IMR-90 (cell line): ENCODE measurements around the gene CDK14. TPM values are rescaled to one million over a fixed set of nuclear protein-coding genes. Genes with fewer than 3 reads are reported as not detected.

Source experiments
- ATAC-seq: fragments of 200-7000 bp; cut with Tn5 transposase; 2 replicates; pipeline ENCODE4 v1.9.1; 2020; ENCODE audit warnings: low read depth, mild to moderate bottlenecking, moderate library complexity
- BruUV-seq: library from RNA; stranded (reverse); fragments of 400-500 nt; replicated peaks from 2 replicates; lab custom pipeline; 2021; lab: Mats Ljungman, UMichigan
- CTCF ChIA-PET: fragments of 300-600 bp; formaldehyde crosslinking; extraction: SDS; loops from one replicate; lab custom pipeline; 2021; ENCODE audit warnings: antibody characterized with exemption; lab: Yijun Ruan, JAX
- POLR2A ChIA-PET: fragments of 300-600 bp; sonication (Branson Sonifier 250); formaldehyde crosslinking; loops from one replicate; lab custom pipeline; 2022; ENCODE audit warnings: antibody characterized with exemption; ENCODE audit not compliant: unreplicated experiment; lab: Charles Lee
- DNase-seq: peaks from one replicate; pipeline ENCODE4 v3.0.0; 2013
- H2AFZ ChIP-seq: replicated peaks from 2 replicates; pipeline ENCODE3; 2013; ENCODE audit warnings: low read length, mild to moderate bottlenecking; ENCODE audit not compliant: poor library complexity
- H2AK5ac ChIP-seq: 2 replicates; pipeline ENCODE4 v1.6.1; 2013; ENCODE audit warnings: low read depth, low read length, inconsistent platforms
- H2AK9ac ChIP-seq: replicated peaks from 2 replicates; pipeline ENCODE3; 2013; ENCODE audit warnings: mild to moderate bottlenecking, low read depth, low read length, moderate library complexity; ENCODE audit not compliant: poor library complexity
- H2BK120ac ChIP-seq: 2 replicates; pipeline ENCODE4 v1.6.1; 2013; ENCODE audit warnings: low read depth, low read length, inconsistent platforms
- H2BK15ac ChIP-seq: 3 replicates; pipeline ENCODE4 v1.6.1; 2013; ENCODE audit warnings: low read depth, low read length, inconsistent platforms
- H2BK20ac ChIP-seq: 2 replicates; pipeline ENCODE4 v1.6.1; 2013; ENCODE audit warnings: low read depth, mild to moderate bottlenecking, inconsistent platforms, low read length, moderate library complexity
- H2BK5ac ChIP-seq: 2 replicates; pipeline ENCODE4 v1.6.1; 2013; ENCODE audit warnings: mild to moderate bottlenecking, low read depth, low read length, inconsistent platforms; ENCODE audit not compliant: poor library complexity, severe bottlenecking
- H3K14ac ChIP-seq: replicated peaks from 2 replicates; pipeline ENCODE4 v1.6.1; 2013; ENCODE audit warnings: low read depth, low read length, inconsistent platforms
- H3K18ac ChIP-seq: 2 replicates; pipeline ENCODE4 v1.6.1; 2013; ENCODE audit warnings: low read depth, low read length, control low read depth
- H3K23ac ChIP-seq: 2 replicates; pipeline ENCODE4 v1.6.1; 2013; ENCODE audit warnings: low read depth, low read length, inconsistent platforms
- H3K27ac ChIP-seq: 2 replicates; pipeline ENCODE4 v1.5.1; 2013; ENCODE audit warnings: mild to moderate bottlenecking, control low read depth, low read length; ENCODE audit not compliant: insufficient read depth
- H3K27me3 ChIP-seq: 2 replicates; pipeline ENCODE4 v1.6.1; 2013; ENCODE audit warnings: low read length; ENCODE audit not compliant: control insufficient read depth, insufficient read depth
- H3K36me3 ChIP-seq: 2 replicates; pipeline ENCODE4 v1.6.1; 2013; ENCODE audit warnings: low read length, mixed read lengths; ENCODE audit not compliant: control insufficient read depth, insufficient read depth
- H3K4ac ChIP-seq: 2 replicates; pipeline ENCODE4 v1.6.1; 2013; ENCODE audit warnings: low read depth, low read length, inconsistent platforms
- H3K4me1 ChIP-seq: 2 replicates; pipeline ENCODE4 v1.6.1; 2013; ENCODE audit warnings: low read length, mixed read lengths; ENCODE audit not compliant: control insufficient read depth, insufficient read depth
- H3K4me2 ChIP-seq: 2 replicates; pipeline ENCODE4 v1.6.1; 2013; ENCODE audit warnings: low read depth, mild to moderate bottlenecking, control low read depth, low read length, moderate library complexity
- H3K4me3 ChIP-seq: 2 replicates; pipeline ENCODE4 v1.5.1; 2013; ENCODE audit warnings: low read depth, mild to moderate bottlenecking, control low read depth, low read length, moderate library complexity; ENCODE audit not compliant: insufficient read depth
- H3K56ac ChIP-seq: 2 replicates; pipeline ENCODE4 v1.6.1; 2013; ENCODE audit warnings: low read length, inconsistent platforms; ENCODE audit not compliant: insufficient read depth; ENCODE audit errors: extremely low read depth
- H3K79me1 ChIP-seq, 2 experiments: 2 replicates each; pipeline ENCODE4 v1.6.1; 2013; ENCODE audit warnings: low read length in 2 of 2, inconsistent platforms in 1 of 2, low read depth in 1 of 2
- H3K9ac ChIP-seq: 2 replicates; pipeline ENCODE4 v1.6.1; 2013; ENCODE audit warnings: low read depth, low read length, control low read depth
- H3K9me1 ChIP-seq: 2 replicates; pipeline ENCODE4 v1.6.1; 2013; ENCODE audit warnings: low read length, inconsistent platforms; ENCODE audit not compliant: insufficient read depth
- H3K9me3 ChIP-seq: 2 replicates; pipeline ENCODE4 v1.6.1; 2013; ENCODE audit warnings: low read length; ENCODE audit not compliant: control insufficient read depth, insufficient read depth
- H4K20me1 ChIP-seq: 2 replicates; pipeline ENCODE4 v1.6.1; 2013; ENCODE audit warnings: low read length, inconsistent platforms; ENCODE audit not compliant: insufficient read depth
- H4K5ac ChIP-seq: 2 replicates; pipeline ENCODE4 v1.6.1; 2013; ENCODE audit warnings: mild to moderate bottlenecking, low read depth, low read length, control low read depth
- H4K8ac ChIP-seq, 2 experiments: 2 replicates each; pipeline ENCODE4 v1.6.1; 2013; ENCODE audit warnings: low read depth in 2 of 2, low read length in 2 of 2, control low read depth in 1 of 2, inconsistent platforms in 1 of 2
- H4K91ac ChIP-seq: 2 replicates; pipeline ENCODE4 v1.6.1; 2013; ENCODE audit warnings: low read depth, low read length, inconsistent platforms; ENCODE audit not compliant: insufficient read depth
- CHD1 ChIP-seq: IDR thresholded peaks from 2 replicates; pipeline ENCODE4 v1.6.1; 2012; ENCODE audit warnings: low read depth, low read length, improper control_type of control experiment
- CTCF ChIP-seq: conservative IDR thresholded peaks from 2 replicates; pipeline ENCODE4 v1.5.1; 2012; ENCODE audit warnings: mild to moderate bottlenecking, low read depth, low read length, improper control_type of control experiment
- ELK1 ChIP-seq: fragments of 150-350 bp; IDR thresholded peaks from 2 replicates; pipeline ENCODE4 v1.6.1; 2016; ENCODE audit warnings: low read depth, mild to moderate bottlenecking, low read length, moderate library complexity, borderline replicate concordance
- RAD21 ChIP-seq: IDR thresholded peaks from 2 replicates; pipeline ENCODE4 v1.6.1; 2012; ENCODE audit warnings: low read length, improper control_type of control experiment
- RCOR1 ChIP-seq: IDR thresholded peaks from 2 replicates; pipeline ENCODE4 v1.6.1; 2012; ENCODE audit warnings: mild to moderate bottlenecking, low read length, improper control_type of control experiment; ENCODE audit not compliant: insufficient replicate concordance
- USF2 ChIP-seq: fragments of 150-350 bp; IDR thresholded peaks from 2 replicates; pipeline ENCODE4 v1.6.1; 2017; ENCODE audit warnings: mild to moderate bottlenecking, antibody characterized with exemption, low read length, low read depth
- WGBS, 2 experiments: methylation state at CpG; one replicate each; pipeline versions ENCODE4 v1.1.5 to v1.1.7; 2013; ENCODE audit warnings: missing lambda C conversion rate in 2 of 2; ENCODE audit not compliant: insufficient read length in 1 of 2; ENCODE audit errors: extremely low coverage in 2 of 2; 5-methylcytosine and 5-hydroxymethylcytosine counted together
- dilution Hi-C: fragments of 300-500 bp; cut with HindIII; formaldehyde crosslinking; loops from one replicate; pipeline ENCODE4 v1.14.3; 2018; ENCODE audit warnings: low sequenced_read_pairs; ENCODE audit not compliant: unreplicated experiment
- in situ Hi-C: fragments of 300-500 bp; cut with MboI; formaldehyde crosslinking; loops from 3 replicates; pipeline ENCODE4 v1.14.3; 2019; ENCODE audit warnings: low sequenced_read_pairs, inconsistent platforms, mixed read lengths
- intact Hi-C: fragments of 100-400 bp; cut with micrococcal nuclease; formaldehyde crosslinking; loops from 2 replicates; pipeline ENCODE4 v1.10.0; 2022
- polyA plus RNA-seq, 3 experiments: library from polyadenylated mRNA; depleted of rRNA; stranded (reverse); fragments of >200 nt; gene quantifications; 2 replicates each; pipeline ENCODE4 v1.2.3, GENCODE V29; 2012; ENCODE audit warnings: low replicate concordance in 1 of 3
- total RNA-seq: library from RNA; depleted of rRNA; stranded (reverse); fragments of >200 nt; gene quantifications from 2 replicates; pipeline ENCODE4 v1.2.3, GENCODE V29; 2012

CDK14 gene
- total and polyA plus RNA-seq, 2 of the 4 experiments (the other 2 are of a cell fraction) = 10.1 to 29.6 TPM

GRCh38 chr7:91043186-91043585 is 447.1 kb downstream of the CDK14 start:
- WGBS, 2 experiments = no CpG with 5 or more reads among the region's 1 CpG
- Histone ChIP-seq H3K4me2 (no peak overlapping the region), H3K9me1 (0 out of 2 replicates have a peak, but pooled peaks cover 5% of the 10 kb centered on the region), H3K79me1 (no peaks in the 10 kb centered on the region), H2BK120ac (no peak overlapping the region), H3K36me3 (no peaks in the 10 kb centered on the region), H3K18ac (no peak overlapping the region), H3K23ac (no peak overlapping the region), H2BK5ac (no peak overlapping the region), H3K27me3 (no peaks in the 10 kb centered on the region), H2AK5ac (no peak overlapping the region), H4K8ac (no peak overlapping the region), H3K9me3 (no peaks in the 10 kb centered on the region), H3K4me1 (no peaks in the 10 kb centered on the region; the same call in 1 of the 2 replicates), H2AK9ac (no peak overlapping the region), H3K56ac (no peak overlapping the region), H3K14ac (no peak overlapping the region), H4K91ac (no peak overlapping the region), H4K20me1 (no peaks in the 10 kb centered on the region), H3K4me3 (no peak overlapping the region), H2BK20ac (no peak overlapping the region), H2AFZ (no peak overlapping the region), H3K4ac (no peak overlapping the region), H3K27ac (no peak overlapping the region), H4K5ac (no peak overlapping the region), H3K9ac (no peak overlapping the region), H2BK15ac (no peak overlapping the region)
- ATAC-seq = no peak
- intact Hi-C loops = no loop called here
- dilution Hi-C loops = no loop called here
- CTCF ChIA-PET = interaction anchor here (0.5 kb wide), 1 partner anchor 334 kb away, joined by 4 read pairs; no protein-coding TSS in a partner anchor
- no peak for DNase-seq
- POLR2A ChIA-PET = no interaction called here
- in situ Hi-C loops = no loop called here
- no TSS peak for BruUV-seq
- TF ChIP-seq USF2 = no peak
- no peak for TF ChIP-seq RCOR1
- no peak for TF ChIP-seq CHD1
- TF ChIP-seq ELK1 = no peak
- TF ChIP-seq RAD21 = no peak
- TF ChIP-seq CTCF = no peak
